ENCODE measurements around the gene CACNG3.

The CACNG3 gene

GRCh38 chr16:24315343-24315742 lies 59.2 kb downstream of the CACNG3 start:
- H2BK12ac ChIP-seq (ENCODE audit: low read length in 2 of 2), result no peak overlapping the region
- H2BK5ac ChIP-seq (ENCODE audit: low read depth, low read length, poor library complexity, severe bottlenecking), result no peak overlapping the region
- H3K27ac ChIP-seq (ENCODE audit: low read length, poor library complexity, severe bottlenecking), result no peak overlapping the region
- H2BK15ac ChIP-seq (ENCODE audit: low read depth, poor library complexity, severe bottlenecking), result no peak overlapping the region
- H3K4me1 ChIP-seq (ENCODE audit: control insufficient read depth, insufficient read depth, low read depth, low read length), result no peaks in the 10 kb centered on the region
- H3K4me3 ChIP-seq (ENCODE audit: insufficient read depth in 1 of 2, low read depth in 1 of 2, low read length in 2 of 2), result no peak overlapping the region
- no peaks in the 10 kb centered on the region for H3K36me3 ChIP-seq (ENCODE audit: control insufficient read depth in 1 of 2, insufficient read depth in 2 of 2, low read depth in 1 of 2, low read length in 2 of 2)
- DNase-seq, result no peak
- H3K4ac ChIP-seq (ENCODE audit: low read depth in 1 of 2, low read length in 2 of 2), result no peak overlapping the region
- H3K79me1 ChIP-seq (replicated peaks; ENCODE audit: low read length, poor library complexity, severe bottlenecking), result no peaks in the 10 kb centered on the region
- H3K9ac ChIP-seq (ENCODE audit: low read length), result no peak overlapping the region
- no peak overlapping the region for H4K8ac ChIP-seq (ENCODE audit: low read length)
- peaks cover 0 to 3% of the 10 kb centered on the region in 2 experiments for H3K27me3 ChIP-seq (ENCODE audit: control insufficient read depth in 1 of 2, insufficient read depth in 1 of 2, low read length in 2 of 2)
- no peak overlapping the region for H2BK120ac ChIP-seq (ENCODE audit: low read depth, low read length)
- no peak overlapping the region for H2AFZ ChIP-seq (ENCODE audit: low read depth, low read length)
- H3K23ac ChIP-seq (ENCODE audit: low read length in 2 of 2), result no peak overlapping the region
- no peak overlapping the region for H4K91ac ChIP-seq (ENCODE audit: low read length)
- no peak overlapping the region for H3K4me2 ChIP-seq (ENCODE audit: low read length, poor library complexity, severe bottlenecking)
- H3K18ac ChIP-seq (ENCODE audit: low read depth in 1 of 2, low read length in 2 of 2), result no peak overlapping the region
- H2AK5ac ChIP-seq (ENCODE audit: low read length, severe bottlenecking), result no peak overlapping the region
- H3K9me3 ChIP-seq (ENCODE audit: control insufficient read depth, low read length), result no peaks in the 10 kb centered on the region
- no peak overlapping the region for H3K14ac ChIP-seq (ENCODE audit: low read length in 2 of 2)

GRCh38 chr16:24318680-24319079 lies 62.5 kb downstream of the CACNG3 start:
- Histone ChIP-seq H3K36me3 (ENCODE audit: control insufficient read depth in 1 of 2, insufficient read depth in 2 of 2, low read depth in 1 of 2, low read length in 2 of 2) (peaks cover 0 to 3% of the 10 kb centered on the region in 2 experiments), H3K4ac (ENCODE audit: low read depth in 1 of 2, low read length in 2 of 2) (no peak overlapping the region), H3K4me1 (ENCODE audit: control insufficient read depth, insufficient read depth, low read depth, low read length) (no peaks in the 10 kb centered on the region), H3K18ac (ENCODE audit: low read depth in 1 of 2, low read length in 2 of 2) (no peak overlapping the region), H2BK5ac (ENCODE audit: low read depth, low read length, poor library complexity, severe bottlenecking) (no peak overlapping the region), H4K8ac (ENCODE audit: low read length) (no peak overlapping the region), H3K9me3 (ENCODE audit: control insufficient read depth, low read length) (no peaks in the 10 kb centered on the region), H3K27ac (ENCODE audit: low read length, poor library complexity, severe bottlenecking) (no peak overlapping the region), H4K91ac (ENCODE audit: low read length) (no peak overlapping the region), H3K4me3 (ENCODE audit: insufficient read depth in 1 of 2, low read depth in 1 of 2, low read length in 2 of 2) (no peak overlapping the region), H2BK15ac (ENCODE audit: low read depth, poor library complexity, severe bottlenecking) (no peak overlapping the region), H3K14ac (ENCODE audit: low read length in 2 of 2) (no peak overlapping the region), H3K79me1 (replicated peaks; ENCODE audit: low read length, poor library complexity, severe bottlenecking) (no peaks in the 10 kb centered on the region), H2BK120ac (ENCODE audit: low read depth, low read length) (no peak overlapping the region), H3K23ac (ENCODE audit: low read length in 2 of 2) (no peak overlapping the region), H2AK5ac (ENCODE audit: low read length, severe bottlenecking) (no peak overlapping the region), H2AFZ (ENCODE audit: low read depth, low read length) (no peak overlapping the region), H2BK12ac (ENCODE audit: low read length in 2 of 2) (no peak overlapping the region), H3K9ac (ENCODE audit: low read length) (no peak overlapping the region), H3K4me2 (ENCODE audit: low read length, poor library complexity, severe bottlenecking) (no peak overlapping the region), H3K27me3 (ENCODE audit: control insufficient read depth in 1 of 2, insufficient read depth in 1 of 2, low read length in 2 of 2) (peaks cover 0 to 3% of the 10 kb centered on the region in 2 experiments)
- no CpG with 5 or more reads among the region's 1 CpG for WGBS
- no peak for DNase-seq

- no peak overlapping the region for H3K9ac ChIP-seq (ENCODE audit: low read length)
- H2BK120ac ChIP-seq (ENCODE audit: low read depth, low read length), result no peak overlapping the region
- no peaks in the 10 kb centered on the region for H3K4me1 ChIP-seq (ENCODE audit: control insufficient read depth, insufficient read depth, low read depth, low read length)
- no peak for DNase-seq
- H2AK5ac ChIP-seq (ENCODE audit: low read length, severe bottlenecking), result no peak overlapping the region
- H3K4me3 ChIP-seq (ENCODE audit: insufficient read depth in 1 of 2, low read depth in 1 of 2, low read length in 2 of 2), result no peak overlapping the region
- no peak overlapping the region for H2AFZ ChIP-seq (ENCODE audit: low read depth, low read length)
- no peak overlapping the region for H2BK15ac ChIP-seq (ENCODE audit: low read depth, poor library complexity, severe bottlenecking)
- H3K18ac ChIP-seq (ENCODE audit: low read depth in 1 of 2, low read length in 2 of 2), result no peak overlapping the region
- H3K23ac ChIP-seq (ENCODE audit: low read length in 2 of 2), result no peak overlapping the region
- H3K4ac ChIP-seq (ENCODE audit: low read depth in 1 of 2, low read length in 2 of 2), result no peak overlapping the region
- H4K8ac ChIP-seq (ENCODE audit: low read length), result no peak overlapping the region
- no peaks in the 10 kb centered on the region for H3K9me3 ChIP-seq (ENCODE audit: control insufficient read depth, low read length)
- H3K27ac ChIP-seq (ENCODE audit: low read length, poor library complexity, severe bottlenecking), result no peak overlapping the region
- no peak overlapping the region for H3K4me2 ChIP-seq (ENCODE audit: low read length, poor library complexity, severe bottlenecking)
- H3K79me1 ChIP-seq (replicated peaks; ENCODE audit: low read length, poor library complexity, severe bottlenecking), result no peaks in the 10 kb centered on the region
- H3K36me3 ChIP-seq (ENCODE audit: control insufficient read depth in 1 of 2, insufficient read depth in 2 of 2, low read depth in 1 of 2, low read length in 2 of 2), result peaks cover 0 to 3% of the 10 kb centered on the region in 2 experiments
- no peak overlapping the region for H3K14ac ChIP-seq (ENCODE audit: low read length in 2 of 2)
- no peak overlapping the region for H2BK5ac ChIP-seq (ENCODE audit: low read depth, low read length, poor library complexity, severe bottlenecking)
- 72% methylated on average over 5 of the region's 5 CpGs for WGBS
- H2BK12ac ChIP-seq (ENCODE audit: low read length in 2 of 2), result no peak overlapping the region
- H4K91ac ChIP-seq (ENCODE audit: low read length), result no peak overlapping the region
- peaks cover 0 to 3% of the 10 kb centered on the region in 2 experiments for H3K27me3 ChIP-seq (ENCODE audit: control insufficient read depth in 1 of 2, insufficient read depth in 1 of 2, low read length in 2 of 2)
These were observed 63.1 kb downstream of the CACNG3 start for GRCh38 chr16:24319126-24319814.

GRCh38 chr16:24322106-24322505 lies 66.0 kb downstream of the CACNG3 start:
- H2AK5ac ChIP-seq (ENCODE audit: low read length, severe bottlenecking), result no peak overlapping the region
- H2BK120ac ChIP-seq (ENCODE audit: low read depth, low read length), result no peak overlapping the region
- no peak overlapping the region for H2BK15ac ChIP-seq (ENCODE audit: low read depth, poor library complexity, severe bottlenecking)
- H2BK5ac ChIP-seq (ENCODE audit: low read depth, low read length, poor library complexity, severe bottlenecking), result no peak overlapping the region
- H3K4me2 ChIP-seq (ENCODE audit: low read length, poor library complexity, severe bottlenecking), result no peak overlapping the region
- H3K36me3 ChIP-seq (ENCODE audit: control insufficient read depth in 1 of 2, insufficient read depth in 2 of 2, low read depth in 1 of 2, low read length in 2 of 2), result peaks cover 0 to 3% of the 10 kb centered on the region in 2 experiments
- no peak overlapping the region for H3K4me3 ChIP-seq (ENCODE audit: insufficient read depth in 1 of 2, low read depth in 1 of 2, low read length in 2 of 2)
- no peak overlapping the region for H2BK12ac ChIP-seq (ENCODE audit: low read length in 2 of 2)
- no peak overlapping the region for H3K27ac ChIP-seq (ENCODE audit: low read length, poor library complexity, severe bottlenecking)
- H2AFZ ChIP-seq (ENCODE audit: low read depth, low read length), result no peak overlapping the region
- H3K27me3 ChIP-seq (ENCODE audit: control insufficient read depth in 1 of 2, insufficient read depth in 1 of 2, low read length in 2 of 2), result peaks cover 0 to 3% of the 10 kb centered on the region in 2 experiments
- DNase-seq, result no peak
- H3K4me1 ChIP-seq (ENCODE audit: control insufficient read depth, insufficient read depth, low read depth, low read length), result no peaks in the 10 kb centered on the region
- no peak overlapping the region for H4K91ac ChIP-seq (ENCODE audit: low read length)
- H3K18ac ChIP-seq (ENCODE audit: low read depth in 1 of 2, low read length in 2 of 2), result no peak overlapping the region
- no peaks in the 10 kb centered on the region for H3K79me1 ChIP-seq (replicated peaks; ENCODE audit: low read length, poor library complexity, severe bottlenecking)
- H4K8ac ChIP-seq (ENCODE audit: low read length), result no peak overlapping the region
- 26% methylated on average over 9 of the region's 10 CpGs for WGBS
- H3K9ac ChIP-seq (ENCODE audit: low read length), result no peak overlapping the region
- H3K4ac ChIP-seq (ENCODE audit: low read depth in 1 of 2, low read length in 2 of 2), result no peak overlapping the region
- no peaks in the 10 kb centered on the region for H3K9me3 ChIP-seq (ENCODE audit: control insufficient read depth, low read length)
- H3K23ac ChIP-seq (ENCODE audit: low read length in 2 of 2), result no peak overlapping the region
- H3K14ac ChIP-seq (ENCODE audit: low read length in 2 of 2), result no peak overlapping the region
